Superior temporal gyrus (tissue), 1 donor: ENCODE results near the gene STAMBPL1.
"Not testable (repeated sequence)": the region's sequence is repeated elsewhere in the genome, so short reads cannot be mapped to it uniquely, and the experiment has no call there.

ENCODE experiments used
- DNase-seq: peaks from one replicate; pipeline ENCODE4 v3.0.0-alpha.2; 2016; ENCODE audit errors: extremely low spot score

Gene STAMBPL1

DNA sequence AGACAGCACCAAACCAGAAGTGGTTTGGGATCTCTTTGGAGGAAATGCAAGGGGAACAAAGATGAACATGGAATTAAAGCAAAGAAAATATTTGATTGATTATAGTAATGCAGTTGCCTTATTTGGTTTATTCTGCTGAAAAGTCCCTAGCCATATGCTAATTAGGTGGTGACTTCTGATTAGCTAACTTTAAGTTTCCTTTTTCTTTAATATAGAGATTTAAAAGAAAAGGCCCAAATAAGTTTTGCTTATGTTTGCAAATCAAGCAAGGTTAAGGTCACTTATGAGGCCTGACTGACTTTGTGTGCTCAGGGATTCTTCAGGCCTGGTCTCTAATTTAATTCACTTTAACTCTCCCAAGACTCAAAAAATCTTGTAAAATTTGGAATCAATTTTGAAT is 22.2 kb upstream of the STAMBPL1 start:
- DNase-seq = no peak

DNA sequence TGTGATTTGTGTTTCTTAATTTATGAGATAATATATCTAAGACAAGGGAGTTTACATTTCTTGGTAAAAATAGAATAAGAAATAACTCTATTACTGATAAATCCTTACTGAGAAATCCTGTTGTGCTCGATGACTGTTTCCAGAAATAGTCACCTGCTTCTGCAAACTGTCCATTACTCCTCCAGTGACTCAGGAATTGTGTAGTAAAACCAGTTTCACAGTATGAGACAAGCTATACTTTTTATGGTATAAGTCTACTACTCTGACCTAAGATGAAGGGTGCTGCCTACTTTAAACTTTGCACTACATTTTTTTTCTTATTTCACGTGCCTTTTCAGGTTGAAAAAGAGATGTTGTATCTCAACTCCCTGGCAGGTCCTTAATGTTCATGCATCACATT is 21.6 kb upstream of the STAMBPL1 start:
- no peak for DNase-seq

DNA sequence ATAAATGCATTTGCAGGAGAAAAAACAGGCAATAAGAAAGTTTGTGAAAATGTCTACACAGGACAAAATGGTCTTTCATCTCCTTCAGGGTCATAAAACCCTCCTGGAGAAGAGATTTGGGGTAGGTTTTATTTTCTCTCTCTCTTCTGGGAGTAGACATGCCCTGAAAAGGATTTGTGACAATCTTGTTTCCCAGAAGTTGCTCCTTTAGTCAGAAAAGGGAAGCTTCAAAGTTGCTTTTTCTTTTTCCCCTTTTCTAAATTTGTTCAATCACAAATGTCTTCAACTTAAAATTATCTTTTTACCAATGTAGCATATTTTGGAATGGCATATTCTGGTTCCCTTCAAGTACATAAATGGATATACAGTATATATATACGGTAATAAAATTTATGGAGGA is 19.0 kb upstream of the STAMBPL1 start:
- no peak for DNase-seq

DNA sequence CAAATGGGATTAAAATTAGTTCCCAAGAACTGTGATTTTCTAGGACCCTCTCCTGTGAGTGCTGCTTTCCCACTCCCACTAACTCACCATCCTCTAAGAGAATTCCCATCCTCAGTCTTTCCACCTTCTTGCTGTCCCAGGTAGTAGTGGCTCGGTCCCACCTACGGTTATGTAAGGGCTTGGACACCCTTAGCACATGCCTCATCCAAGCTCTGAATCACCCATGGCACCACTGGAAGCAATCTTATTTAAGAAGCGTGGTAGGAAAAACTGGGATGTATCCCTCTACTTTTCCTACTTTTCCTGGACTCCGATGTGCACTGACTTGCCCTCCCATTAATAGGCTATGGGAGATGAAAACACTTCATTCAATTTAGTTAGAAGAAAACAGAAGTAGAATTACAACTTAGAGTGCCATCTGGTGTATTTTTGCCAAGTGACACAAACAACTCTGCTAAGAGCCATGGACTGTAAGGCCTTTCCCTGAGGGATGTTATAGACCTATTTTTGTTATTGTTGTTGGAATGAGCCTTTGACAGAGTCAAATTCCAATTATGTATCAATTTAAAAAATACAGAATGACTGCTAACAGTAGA is 14.7 kb upstream of the STAMBPL1 start:
- DNase-seq = no peak

DNA sequence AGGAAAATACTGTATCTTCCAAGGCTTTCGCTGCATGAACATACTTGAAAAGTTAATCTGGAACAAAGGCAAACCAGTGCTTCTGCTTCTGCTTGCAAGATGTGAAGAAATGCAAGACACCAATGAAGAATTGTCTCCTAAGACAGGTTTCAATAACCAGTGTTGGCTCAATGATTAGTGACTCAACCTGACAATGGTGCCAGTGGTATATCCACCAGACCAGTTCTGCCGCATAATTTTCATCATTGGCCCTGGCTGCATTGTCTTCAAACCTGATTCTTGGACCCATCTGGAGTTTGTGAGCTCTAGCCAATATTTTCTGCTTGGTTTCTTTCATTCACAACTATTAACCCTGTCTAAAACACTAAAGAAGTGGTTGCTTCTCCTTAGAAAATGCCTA is 13.6 kb upstream of the STAMBPL1 start:
- DNase-seq = no peak

DNA sequence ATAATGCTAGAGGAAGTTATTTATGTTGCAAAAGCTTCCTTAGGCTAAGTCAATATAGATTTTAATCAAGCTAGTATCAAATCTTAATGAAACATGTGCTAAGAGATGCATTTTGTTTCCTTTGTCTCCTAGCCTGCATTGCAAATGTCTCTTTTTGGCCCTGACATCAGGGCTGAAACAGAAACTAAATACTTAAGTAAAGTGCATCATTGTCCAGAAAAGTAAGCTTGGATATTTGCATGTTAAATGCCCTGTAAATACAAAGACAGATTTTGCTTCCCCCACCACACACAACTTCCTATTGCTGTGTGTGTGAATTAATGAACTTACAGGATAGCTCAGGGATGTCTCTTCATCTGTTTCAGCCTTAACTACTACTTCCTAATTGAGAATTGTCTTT is 10.0 kb upstream of the STAMBPL1 start:
- no peak for DNase-seq

DNA sequence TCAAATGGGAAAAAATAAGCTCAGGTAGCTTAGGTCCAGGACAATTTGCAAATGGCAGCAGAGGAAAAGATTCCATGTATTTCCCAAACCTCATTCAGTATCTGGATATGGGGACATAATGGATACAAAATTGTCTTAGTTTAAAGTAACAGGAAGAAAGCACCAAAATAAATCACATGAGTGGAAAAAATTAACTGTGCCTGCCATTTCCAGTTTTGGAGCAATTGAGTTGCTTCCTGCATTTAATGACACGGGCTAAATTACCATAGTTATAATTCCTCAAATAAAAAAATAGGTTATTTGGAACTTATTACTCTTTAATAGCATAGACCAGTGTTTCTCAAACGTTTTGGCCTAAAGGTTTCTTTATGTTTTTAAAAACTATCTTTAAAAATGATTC is 6.3 kb upstream of the STAMBPL1 start:
- DNase-seq = no peak

DNA sequence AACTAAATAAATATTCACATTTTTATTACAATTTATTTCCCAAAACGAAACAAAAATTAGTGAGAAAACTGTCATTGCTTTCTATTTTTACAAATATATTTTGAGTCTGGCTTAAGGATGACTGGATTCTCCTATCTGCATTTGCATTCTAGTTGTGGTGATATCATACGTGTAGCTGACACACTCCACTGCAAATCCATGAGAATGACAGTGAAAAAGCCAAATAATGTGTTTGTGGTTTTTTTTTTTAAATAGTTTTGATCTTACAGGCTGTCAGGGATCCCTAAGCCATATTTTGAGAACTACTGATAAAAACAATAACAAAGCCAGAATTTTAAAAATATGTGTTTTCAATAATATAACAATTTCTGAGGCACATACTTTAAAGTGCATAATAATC is 5.8 kb upstream of the STAMBPL1 start:
- no peak for DNase-seq

DNA sequence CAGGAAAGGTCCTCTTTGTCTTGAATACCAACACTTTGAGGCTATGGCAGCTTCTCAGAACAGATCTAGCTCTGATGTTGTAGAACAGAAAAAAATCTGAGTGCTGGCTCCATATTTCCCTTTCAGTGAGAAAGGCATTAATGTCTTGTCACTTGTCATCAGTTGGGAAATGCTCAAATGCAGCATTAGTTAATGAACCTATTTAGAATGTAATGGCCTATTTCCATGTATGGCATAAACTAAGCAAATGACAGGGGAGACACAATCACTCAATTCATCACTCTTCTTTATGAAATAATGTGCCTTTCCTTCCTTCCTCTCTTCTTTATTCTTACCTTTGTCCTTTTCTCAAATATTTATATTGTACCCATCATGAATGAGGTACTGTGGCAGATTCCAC is 5.0 kb upstream of the STAMBPL1 start:
- no peak for DNase-seq

DNA sequence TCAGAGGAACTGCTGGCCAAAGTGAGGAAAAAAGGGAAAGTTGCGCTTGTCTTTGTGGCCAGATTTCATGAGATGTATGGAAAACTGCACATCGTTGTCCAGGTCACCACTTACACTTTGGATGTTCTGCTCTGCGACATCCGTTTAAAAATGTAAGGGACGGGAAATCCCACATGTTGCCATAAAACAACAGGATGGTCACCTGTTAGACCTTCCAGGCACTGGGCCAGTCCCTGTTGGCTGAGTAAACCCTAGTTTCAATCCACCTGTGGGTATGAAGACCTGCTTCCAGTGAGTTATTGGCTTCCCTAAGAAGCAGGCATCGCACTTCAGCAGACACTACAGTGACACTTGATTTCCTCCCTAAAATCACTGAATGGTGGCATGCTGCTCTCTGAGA is 2.7 kb upstream of the STAMBPL1 start:
- no peak for DNase-seq

DNA sequence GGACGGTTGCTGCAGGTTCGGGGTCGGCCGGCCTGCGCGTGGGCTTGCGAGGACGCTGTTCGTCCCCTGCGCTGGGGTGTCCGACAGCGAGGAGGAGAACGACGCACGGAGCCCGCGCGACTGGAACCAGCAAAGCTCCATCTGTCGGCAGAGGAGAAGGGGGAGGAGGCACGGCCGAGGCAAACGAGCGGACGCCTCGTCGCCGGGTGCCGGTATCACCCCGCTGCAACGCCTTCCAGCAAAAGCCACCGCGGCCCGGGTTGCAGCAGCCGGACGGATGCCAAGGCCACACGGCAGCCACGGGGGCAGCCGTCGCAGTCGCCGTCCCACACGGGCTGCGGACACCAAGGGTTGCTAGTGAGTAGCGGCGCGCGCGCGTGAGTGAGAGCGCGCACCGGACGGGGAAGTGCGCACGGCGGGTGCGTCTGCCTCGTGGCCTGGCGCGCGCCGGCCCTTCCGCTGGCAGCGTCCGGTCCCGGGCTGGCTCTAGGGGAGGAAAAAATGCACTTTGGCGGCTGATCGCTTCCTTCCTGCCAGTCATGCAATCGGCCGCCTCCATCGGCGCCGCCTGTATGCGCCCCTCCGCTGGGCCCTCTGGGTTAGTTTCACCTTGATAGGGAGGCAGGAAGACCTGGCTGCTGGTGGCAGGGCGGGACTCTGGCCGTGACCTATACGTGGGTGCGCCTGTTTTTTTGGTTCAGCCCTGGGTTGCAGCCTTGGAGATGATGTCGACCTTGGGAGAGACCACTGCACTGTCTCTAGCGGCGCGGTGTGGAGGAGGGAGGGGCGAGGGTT is 434 bp downstream of the STAMBPL1 start:
- DNase-seq = peak; percentile 65

DNA sequence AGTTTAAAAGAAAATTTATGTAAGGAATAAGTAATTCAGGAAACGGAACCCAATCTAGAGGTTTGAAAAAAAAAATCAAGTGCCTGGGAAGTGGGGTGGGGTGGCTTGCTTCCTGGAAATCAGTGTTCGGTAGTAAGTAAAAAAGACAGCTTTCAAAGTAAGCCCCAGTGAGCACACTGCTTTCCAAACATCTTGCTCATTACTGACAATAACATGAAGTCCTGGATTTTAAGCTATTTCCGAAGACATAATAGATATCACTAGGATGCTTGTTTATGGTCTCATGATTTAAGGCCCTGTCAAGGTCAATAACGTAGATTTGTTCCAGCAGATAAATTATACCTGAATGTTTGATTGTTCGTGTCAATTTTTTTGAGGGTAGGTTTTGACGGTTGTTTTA is 1.3 kb downstream of the STAMBPL1 start:
- peak; percentile 49 for DNase-seq

DNA sequence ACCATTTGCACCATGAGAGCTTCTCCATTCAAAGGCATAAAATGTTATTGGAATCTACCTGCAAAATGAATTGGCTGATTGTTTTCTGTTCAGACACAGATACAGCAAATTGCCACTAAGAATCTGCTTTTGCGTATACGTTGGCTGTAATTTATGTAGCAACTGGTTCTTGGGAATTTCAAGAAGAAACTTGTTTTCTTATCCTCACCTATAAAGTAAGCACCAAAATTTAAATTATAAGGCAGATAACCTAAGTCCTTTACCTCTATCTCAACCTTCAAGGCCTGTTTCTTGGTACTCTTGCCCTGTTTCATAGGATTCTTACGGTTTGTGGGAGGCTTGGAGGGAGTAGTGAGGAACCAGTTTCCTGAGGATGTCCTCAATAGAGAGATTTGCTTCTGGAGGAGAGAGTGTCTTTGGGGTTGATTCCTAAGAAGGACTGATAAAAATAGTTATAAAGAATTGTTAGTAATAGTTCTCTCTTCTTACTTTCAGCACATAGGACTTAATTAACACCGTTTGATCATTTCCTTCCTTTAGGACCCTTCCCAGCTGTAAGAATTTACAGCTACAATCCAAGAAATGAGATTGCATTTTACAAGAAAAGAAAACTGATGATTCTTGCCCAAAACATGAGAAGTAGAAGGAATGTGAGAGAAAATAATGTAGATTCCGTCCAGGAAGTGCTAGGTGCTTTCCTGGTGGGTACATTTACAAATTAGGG is 2.0 kb downstream of the STAMBPL1 start:
- DNase-seq = no peak

DNA sequence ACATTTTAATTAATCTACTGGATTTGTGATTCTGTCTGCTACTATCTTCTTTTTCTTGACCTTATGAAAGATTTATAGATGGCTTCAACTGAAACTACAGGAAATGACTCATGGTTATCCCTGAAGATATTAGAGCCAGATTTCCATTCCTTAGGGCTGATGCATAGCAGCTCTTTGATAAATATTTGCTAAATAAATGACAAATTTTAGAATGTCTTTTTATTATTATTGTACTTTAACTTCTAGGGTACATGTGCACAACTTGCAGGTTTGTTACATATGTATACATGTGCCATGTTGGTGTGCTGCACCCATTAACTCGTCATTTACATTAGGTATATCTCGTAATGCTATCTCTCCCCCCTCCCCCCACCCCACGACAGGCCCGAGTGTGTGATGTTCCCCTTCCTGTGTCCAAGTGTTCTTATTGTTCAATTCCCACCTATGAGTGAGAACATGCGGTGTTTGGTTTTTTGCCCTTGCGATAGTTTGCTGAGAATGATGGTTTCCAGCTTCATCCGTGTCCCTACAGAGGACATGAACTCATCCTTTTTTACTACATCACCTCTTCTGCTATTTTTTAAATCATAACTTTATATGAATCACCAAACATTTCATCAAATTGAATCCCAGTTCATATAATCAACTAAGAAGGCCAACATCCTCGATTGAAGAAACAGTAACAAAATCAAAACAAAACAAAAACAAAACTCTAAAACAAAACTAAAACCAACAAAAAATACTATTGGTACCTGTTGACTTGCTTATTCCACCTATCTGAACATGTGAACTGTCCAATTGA is 2.8 kb downstream of the STAMBPL1 start:
- not testable (repeated sequence) for DNase-seq

DNA sequence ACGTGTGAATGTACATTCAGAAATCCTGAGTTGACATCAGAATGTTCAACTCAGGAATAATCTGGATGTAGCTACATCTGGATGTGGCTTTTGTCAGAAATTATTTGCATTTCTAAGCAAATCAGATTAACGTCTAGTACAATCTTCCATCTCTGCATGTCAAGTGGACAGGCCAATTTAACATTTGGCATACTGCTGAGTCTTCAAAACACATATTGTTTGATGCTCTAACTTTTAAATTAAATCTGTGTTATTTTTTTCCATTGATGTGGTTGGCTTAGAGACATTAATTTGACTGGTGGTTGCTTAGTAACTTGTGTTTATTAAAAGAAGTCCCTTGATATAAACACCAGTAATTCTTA is 3.4 kb downstream of the STAMBPL1 start:
- DNase-seq = no peak

DNA sequence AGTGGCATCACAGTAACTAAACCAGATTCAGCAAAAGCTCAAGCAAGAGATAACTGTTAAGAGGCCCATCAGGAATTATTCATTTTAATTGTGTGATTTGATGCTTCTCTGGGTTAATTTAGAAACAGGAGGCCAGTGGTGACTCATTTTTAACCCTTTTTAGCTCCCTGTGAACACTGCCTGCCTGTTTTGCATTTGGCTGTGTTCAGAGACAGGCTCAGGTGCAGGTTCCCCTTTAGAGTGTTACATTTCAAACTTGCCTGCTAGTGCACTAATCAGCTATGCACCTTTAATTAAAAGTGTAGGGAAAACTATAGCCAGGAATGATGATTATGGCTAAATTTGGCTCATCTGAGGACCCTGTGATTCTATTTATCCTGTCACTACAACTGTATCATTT is 6.5 kb downstream of the STAMBPL1 start:
- DNase-seq = no peak

DNA sequence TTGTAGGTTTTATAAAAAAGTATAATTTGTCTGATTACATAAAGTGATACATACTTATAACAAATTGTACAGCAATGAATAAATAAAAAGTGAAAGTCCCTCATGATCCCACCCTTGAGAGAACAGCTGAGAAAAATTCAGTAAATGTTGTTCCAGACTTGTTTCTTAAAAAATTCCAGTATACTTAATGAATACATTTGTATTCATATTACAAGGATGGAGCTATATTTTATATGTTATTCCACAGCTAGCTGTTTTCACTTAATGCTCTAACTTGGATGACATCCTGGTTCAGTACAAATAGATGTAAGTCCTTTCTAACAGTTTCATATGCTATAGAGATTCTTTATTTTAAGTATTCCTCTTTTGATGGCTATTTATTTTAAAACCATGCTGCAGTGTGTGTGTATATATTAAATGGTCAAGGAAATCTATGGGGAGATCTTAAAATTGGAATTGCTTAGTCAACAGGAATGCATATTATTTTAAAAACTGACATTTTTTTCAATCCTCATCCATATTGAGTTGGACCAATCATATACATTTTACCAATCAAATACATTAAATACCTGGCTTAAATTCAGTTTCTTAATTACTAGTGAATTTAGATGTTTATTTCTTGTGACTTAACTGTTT is 8.9 kb downstream of the STAMBPL1 start:
- DNase-seq = no peak

DNA sequence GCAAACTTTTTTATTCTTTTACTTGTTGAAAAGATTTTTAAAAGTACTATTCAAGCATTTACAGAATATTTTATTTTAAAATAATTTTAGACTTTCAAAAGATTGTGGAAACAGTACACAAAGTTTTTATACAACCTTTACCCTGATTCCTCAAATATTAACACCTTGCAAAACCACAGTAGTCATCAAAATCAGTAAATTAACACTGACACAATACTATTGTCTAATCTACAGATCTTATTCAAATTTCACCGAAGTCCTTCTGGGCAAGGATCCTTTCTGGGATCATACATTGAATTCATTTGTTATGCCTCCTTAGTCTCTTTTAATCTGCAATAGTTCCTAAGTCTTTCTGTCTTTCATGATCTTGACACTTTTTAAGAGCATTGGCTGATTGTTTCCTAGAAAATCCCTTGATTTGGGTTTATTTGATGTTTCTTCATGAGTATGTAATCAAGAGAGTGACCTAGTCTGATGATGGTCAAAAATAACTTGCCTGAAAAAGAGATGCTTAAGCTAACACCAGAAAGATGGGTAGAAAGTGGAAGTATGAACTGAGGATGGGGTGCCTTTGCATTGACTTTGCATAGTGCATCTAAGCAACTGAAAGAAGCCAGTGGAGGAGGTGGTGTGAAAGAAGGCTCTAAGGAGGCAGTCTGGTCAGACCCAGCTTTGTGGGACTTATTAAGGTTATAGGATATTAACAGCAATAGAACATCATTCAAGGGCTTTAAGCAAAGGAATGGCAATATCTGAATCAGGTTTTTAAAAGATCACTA is 9.7 kb downstream of the STAMBPL1 start:
- no peak for DNase-seq

DNA sequence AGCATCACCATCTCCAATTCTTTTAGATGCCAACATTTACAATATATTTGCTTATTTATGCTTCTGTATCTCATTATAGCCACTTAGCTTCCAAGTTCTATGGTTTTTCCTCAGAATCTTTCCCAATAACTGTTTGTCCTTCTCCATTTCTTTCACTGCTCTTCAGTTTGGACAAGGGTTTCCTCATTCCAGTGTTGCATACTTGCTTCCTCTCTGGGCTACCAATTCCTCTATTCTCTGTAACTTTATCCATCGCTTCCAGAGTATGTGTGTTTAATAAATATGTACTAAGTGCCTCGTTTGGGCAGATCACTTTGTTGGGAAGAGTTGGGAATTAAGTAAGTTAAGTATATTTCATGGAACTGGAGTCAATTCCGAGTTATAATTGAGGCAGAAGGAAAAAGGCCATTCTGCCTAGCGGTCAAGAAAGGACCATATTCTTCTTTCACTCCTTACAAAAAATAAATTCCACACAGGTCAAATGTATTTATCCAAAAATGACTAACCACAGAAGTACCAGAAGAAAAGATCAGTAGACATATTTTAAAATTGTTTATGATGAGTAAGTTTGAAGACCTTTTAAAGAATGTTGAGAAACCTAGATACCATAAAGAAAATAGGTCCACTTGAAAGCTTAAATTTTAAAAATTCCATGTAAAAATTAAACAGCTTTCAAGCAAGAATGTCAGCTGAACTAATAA is 10.8 kb downstream of the STAMBPL1 start:
- DNase-seq = no peak

DNA sequence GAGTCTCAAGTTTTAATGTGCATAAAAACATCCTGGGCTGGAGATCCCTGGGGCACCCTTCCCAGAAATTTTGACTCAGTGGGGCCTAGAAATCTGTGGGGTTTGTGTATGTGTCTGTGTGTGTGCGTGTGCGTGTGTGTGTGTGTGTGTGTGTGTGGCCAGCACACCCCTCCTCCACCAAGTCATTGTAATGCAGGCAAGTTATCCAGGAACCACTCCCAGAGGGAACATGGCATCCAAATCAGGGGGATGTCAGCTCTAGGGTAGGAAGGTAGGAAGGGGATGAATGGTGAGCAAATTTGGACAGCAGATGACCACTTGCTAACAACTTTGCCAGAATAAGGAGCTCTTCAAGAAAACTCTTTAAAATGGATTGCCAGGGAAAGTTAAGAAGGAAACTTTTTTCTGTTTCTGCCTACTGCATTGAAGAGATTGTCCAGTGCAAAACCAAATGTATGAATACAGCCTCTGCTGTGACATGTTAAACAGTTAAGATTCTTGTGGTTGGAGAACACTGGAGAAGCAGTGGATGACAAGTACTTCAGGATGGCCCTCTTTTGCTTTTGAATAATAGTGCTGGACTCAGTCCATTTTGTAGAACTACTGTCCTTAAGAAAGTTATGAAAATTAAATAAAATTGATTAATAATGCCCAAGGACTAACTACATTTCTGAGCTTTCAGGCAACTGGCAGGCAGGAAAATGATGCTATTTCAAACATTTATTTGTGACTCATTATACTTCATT is 12.3 kb downstream of the STAMBPL1 start:
- no peak for DNase-seq
